Measurements from ENCODE around the gene IRAG1.

Gene IRAG1

DNA sequence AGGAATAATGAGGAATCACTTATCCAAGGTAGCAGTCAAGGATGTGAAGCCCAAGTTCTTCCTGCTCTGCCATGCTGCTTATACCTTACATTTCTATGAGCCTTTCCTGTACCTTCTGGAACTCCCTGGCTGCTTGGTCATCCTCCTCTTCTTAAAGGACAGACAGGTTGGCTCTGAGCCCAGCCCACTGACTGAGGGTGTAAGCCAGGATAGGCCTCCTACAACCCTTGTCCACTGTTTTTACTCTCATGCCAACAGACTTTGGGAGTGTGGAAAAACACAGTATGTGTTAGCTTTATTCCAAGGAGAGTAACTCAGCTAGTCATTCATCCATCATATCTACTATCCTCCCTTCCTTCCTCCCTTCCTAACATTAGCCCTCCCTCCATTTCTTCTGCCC is 47.5 kb downstream of the IRAG1 start:
- DNase-seq (ENCODE audit: low spot score) = no peak

DNA sequence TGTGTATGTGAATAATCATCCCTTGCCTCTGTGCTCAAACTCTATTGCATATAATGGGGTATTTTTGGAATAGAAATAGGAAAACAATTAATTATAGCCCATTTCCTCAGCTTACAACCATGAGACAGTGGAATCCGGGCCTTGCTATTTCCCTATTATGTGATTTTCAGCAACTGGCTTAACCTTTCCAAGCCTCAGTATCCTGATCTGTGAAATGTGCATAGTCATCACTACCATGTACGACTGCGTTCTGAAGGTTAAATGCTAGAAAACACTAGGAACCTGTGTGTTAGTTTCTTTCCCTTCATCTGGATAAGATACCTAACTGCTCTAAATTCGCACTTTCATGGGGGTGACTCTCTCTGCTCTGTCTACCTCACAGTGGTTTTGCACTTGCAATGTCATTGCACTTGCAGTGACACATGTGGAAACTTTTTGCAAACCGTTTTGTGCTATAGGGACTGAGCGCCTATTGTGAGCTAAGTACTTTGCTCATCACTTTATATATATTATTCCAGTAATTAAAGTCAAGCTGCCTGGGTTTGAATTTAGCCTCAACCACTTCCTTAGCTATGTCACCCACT is 48.3 kb downstream of the IRAG1 start:
- DNase-seq (ENCODE audit: low spot score) = no peak

Small RNAs within 50 kb of the gene (small RNA-seq; reads per million reads assigned to genes)
- gene RF00019 = 0 reads per million in 2 experiments
